Measurements from ENCODE around the gene LRBA.

The LRBA gene

DNA sequence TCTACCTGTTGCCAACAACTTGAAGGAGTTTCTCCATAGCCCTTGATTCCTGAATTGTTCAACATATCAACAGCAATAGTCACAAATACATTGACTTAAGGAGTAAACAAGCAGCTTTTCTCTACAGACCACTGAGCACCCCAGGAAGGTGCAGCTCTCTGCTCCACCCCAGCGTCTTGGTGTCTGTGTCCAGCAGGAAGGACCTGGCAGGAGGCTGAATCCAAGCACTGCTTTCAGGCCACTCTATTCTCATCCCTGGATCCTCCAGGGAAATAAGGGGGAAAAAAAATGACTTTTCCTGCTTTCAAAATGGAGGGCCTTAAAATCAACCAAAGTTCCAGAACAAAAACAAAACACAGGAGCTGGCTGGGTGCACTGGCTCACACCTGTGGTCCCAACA is 593.5 kb downstream of the LRBA start:
- H2AFZ ChIP-seq (ENCODE audit: low read length): no peak overlapping the region
- no peaks in the 10 kb centered on the region for H3F3A ChIP-seq (ENCODE audit: insufficient read depth, low read length)
- H3K27ac ChIP-seq (ENCODE audit: low read depth, low read length, poor library complexity, severe bottlenecking): no peak overlapping the region
- H3K79me2 ChIP-seq (ENCODE audit: insufficient read depth, low read length): no peaks in the 10 kb centered on the region
- H3K27me3 ChIP-seq (ENCODE audit: insufficient read depth, low read length): no peaks in the 10 kb centered on the region
- no peak for TF ChIP-seq EZH2 (IDR thresholded peaks at IDR 0.05; ENCODE audit: borderline replicate concordance, low read length)
- no peak overlapping the region for H3K4me3 ChIP-seq (ENCODE audit: low read depth, low read length, poor library complexity, severe bottlenecking)
- no peaks in the 10 kb centered on the region for H3K36me3 ChIP-seq (ENCODE audit: insufficient read depth, low read length)
- H3K4me2 ChIP-seq (ENCODE audit: low read length): no peak overlapping the region
- H3K9me3 ChIP-seq (ENCODE audit: low read length): no peaks in the 10 kb centered on the region
- H4K20me1 ChIP-seq (ENCODE audit: insufficient read depth, low read length): no peaks in the 10 kb centered on the region
- no peak overlapping the region for H3K9ac ChIP-seq (ENCODE audit: low read length)
- H3K4me1 ChIP-seq (ENCODE audit: insufficient read depth, low read length, severe bottlenecking): no peaks in the 10 kb centered on the region
- H3K9me2 ChIP-seq (ENCODE audit: low read depth, low read length): no peaks in the 10 kb centered on the region

GRCh38 chr4:150419939-150420338 is 595.1 kb downstream of the LRBA start:
- Histone ChIP-seq H3K9me2 (ENCODE audit: low read depth, low read length) (no peaks in the 10 kb centered on the region), H3K4me1 (ENCODE audit: insufficient read depth, low read length, severe bottlenecking) (no peaks in the 10 kb centered on the region), H3K9ac (ENCODE audit: low read length) (no peak overlapping the region), H3K4me3 (ENCODE audit: low read depth, low read length, poor library complexity, severe bottlenecking) (no peak overlapping the region), H3K36me3 (ENCODE audit: insufficient read depth, low read length) (no peaks in the 10 kb centered on the region), H3F3A (ENCODE audit: insufficient read depth, low read length) (no peaks in the 10 kb centered on the region), H3K27me3 (ENCODE audit: insufficient read depth, low read length) (no peaks in the 10 kb centered on the region), H3K4me2 (ENCODE audit: low read length) (no peak overlapping the region), H4K20me1 (ENCODE audit: insufficient read depth, low read length) (no peaks in the 10 kb centered on the region), H2AFZ (ENCODE audit: low read length) (no peak overlapping the region), H3K79me2 (ENCODE audit: insufficient read depth, low read length) (no peaks in the 10 kb centered on the region), H3K27ac (ENCODE audit: low read depth, low read length, poor library complexity, severe bottlenecking) (no peak overlapping the region), H3K9me3 (ENCODE audit: low read length) (no peaks in the 10 kb centered on the region)
- TF ChIP-seq EZH2 (IDR thresholded peaks at IDR 0.05; ENCODE audit: borderline replicate concordance, low read length): no peak
- TF ChIP-seq, protein P1, sequence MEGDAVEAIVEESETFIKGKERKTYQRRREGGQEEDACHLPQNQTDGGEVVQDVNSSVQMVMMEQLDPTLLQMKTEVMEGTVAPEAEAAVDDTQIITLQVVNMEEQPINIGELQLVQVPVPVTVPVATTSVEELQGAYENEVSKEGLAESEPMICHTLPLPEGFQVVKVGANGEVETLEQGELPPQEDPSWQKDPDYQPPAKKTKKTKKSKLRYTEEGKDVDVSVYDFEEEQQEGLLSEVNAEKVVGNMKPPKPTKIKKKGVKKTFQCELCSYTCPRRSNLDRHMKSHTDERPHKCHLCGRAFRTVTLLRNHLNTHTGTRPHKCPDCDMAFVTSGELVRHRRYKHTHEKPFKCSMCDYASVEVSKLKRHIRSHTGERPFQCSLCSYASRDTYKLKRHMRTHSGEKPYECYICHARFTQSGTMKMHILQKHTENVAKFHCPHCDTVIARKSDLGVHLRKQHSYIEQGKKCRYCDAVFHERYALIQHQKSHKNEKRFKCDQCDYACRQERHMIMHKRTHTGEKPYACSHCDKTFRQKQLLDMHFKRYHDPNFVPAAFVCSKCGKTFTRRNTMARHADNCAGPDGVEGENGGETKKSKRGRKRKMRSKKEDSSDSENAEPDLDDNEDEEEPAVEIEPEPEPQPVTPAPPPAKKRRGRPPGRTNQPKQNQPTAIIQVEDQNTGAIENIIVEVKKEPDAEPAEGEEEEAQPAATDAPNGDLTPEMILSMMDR (IDR thresholded peaks at IDR 0.05; ENCODE audit: low read length): no peak

- Histone ChIP-seq H3K9me3 (ENCODE audit: low read length) (no peaks in the 10 kb centered on the region), H2AFZ (ENCODE audit: low read length) (no peak overlapping the region), H3F3A (ENCODE audit: insufficient read depth, low read length) (no peaks in the 10 kb centered on the region), H3K9ac (ENCODE audit: low read length) (no peak overlapping the region), H3K4me2 (ENCODE audit: low read length) (no peak overlapping the region), H3K9me2 (ENCODE audit: low read depth, low read length) (no peaks in the 10 kb centered on the region), H3K27me3 (ENCODE audit: insufficient read depth, low read length) (no peaks in the 10 kb centered on the region), H3K4me3 (ENCODE audit: low read depth, low read length, poor library complexity, severe bottlenecking) (no peak overlapping the region), H3K36me3 (ENCODE audit: insufficient read depth, low read length) (no peaks in the 10 kb centered on the region), H3K4me1 (ENCODE audit: insufficient read depth, low read length, severe bottlenecking) (no peaks in the 10 kb centered on the region), H3K27ac (ENCODE audit: low read depth, low read length, poor library complexity, severe bottlenecking) (no peak overlapping the region), H4K20me1 (ENCODE audit: insufficient read depth, low read length) (no peaks in the 10 kb centered on the region), H3K79me2 (ENCODE audit: insufficient read depth, low read length) (no peaks in the 10 kb centered on the region)
- TF ChIP-seq, protein P1 (IDR thresholded peaks at IDR 0.05; ENCODE audit: low read length): no peak
- no peak for TF ChIP-seq EZH2 (IDR thresholded peaks at IDR 0.05; ENCODE audit: borderline replicate concordance, low read length)
Measured at GRCh38 chr4:150418757-150419410, 596.2 kb downstream of the LRBA start.

GRCh38 chr4:150415213-150415612 is 599.9 kb downstream of the LRBA start:
- Histone ChIP-seq H3F3A (ENCODE audit: insufficient read depth, low read length) (no peaks in the 10 kb centered on the region), H3K27ac (ENCODE audit: low read depth, low read length, poor library complexity, severe bottlenecking) (no peak overlapping the region), H3K9me2 (ENCODE audit: low read depth, low read length) (no peaks in the 10 kb centered on the region), H3K4me2 (ENCODE audit: low read length) (no peak overlapping the region), H2AFZ (ENCODE audit: low read length) (no peak overlapping the region), H3K4me1 (ENCODE audit: insufficient read depth, low read length, severe bottlenecking) (no peaks in the 10 kb centered on the region), H4K20me1 (ENCODE audit: insufficient read depth, low read length) (no peaks in the 10 kb centered on the region), H3K4me3 (ENCODE audit: low read depth, low read length, poor library complexity, severe bottlenecking) (no peak overlapping the region), H3K36me3 (ENCODE audit: insufficient read depth, low read length) (no peaks in the 10 kb centered on the region), H3K9me3 (ENCODE audit: low read length) (no peaks in the 10 kb centered on the region), H3K9ac (ENCODE audit: low read length) (no peak overlapping the region), H3K27me3 (ENCODE audit: insufficient read depth, low read length) (no peaks in the 10 kb centered on the region), H3K79me2 (ENCODE audit: insufficient read depth, low read length) (no peaks in the 10 kb centered on the region)
- TF ChIP-seq, protein P1 (IDR thresholded peaks at IDR 0.05; ENCODE audit: low read length): no peak
- no peak for TF ChIP-seq EZH2 (IDR thresholded peaks at IDR 0.05; ENCODE audit: borderline replicate concordance, low read length)

Data from OCI-LY1 (cell line).